Brain microvascular endothelial cell (primary cell): Measurements from ENCODE around the gene CLPTM1L.
"Not testable (repeated sequence)": the region's sequence is repeated elsewhere in the genome, so short reads cannot be mapped to it uniquely, and the experiment has no call there.

Source experiments
- DNase-seq: peaks from one replicate; pipeline ENCODE4 v3.0.0-alpha.2; 2020
- H3K27ac ChIP-seq: fragments of 250-450 bp; sonication (Bioruptor Pico); 2 replicates; pipeline ENCODE4 v1.5.1; 2020; ENCODE audit warnings: mild to moderate bottlenecking, moderate library complexity
- H3K27me3 ChIP-seq: fragments of 250-450 bp; sonication (Bioruptor Pico); replicated peaks from 2 replicates; pipeline ENCODE4 v1.5.1; 2020; ENCODE audit warnings: mild to moderate bottlenecking
- H3K36me3 ChIP-seq: fragments of 250-450 bp; sonication (Bioruptor Pico); replicated peaks from 2 replicates; pipeline ENCODE4 v1.5.1; 2020; ENCODE audit warnings: mild to moderate bottlenecking
- H3K4me3 ChIP-seq: 2 replicates; pipeline ENCODE4 v1.5.1; 2011; ENCODE audit warnings: low read depth, mild to moderate bottlenecking, control low read depth, low read length, moderate library complexity
- CTCF ChIP-seq: IDR thresholded peaks from 2 replicates; pipeline ENCODE4 v1.5.1; 2011; ENCODE audit warnings: low read depth, mild to moderate bottlenecking, moderate library complexity, low read length, control low read depth, inconsistent platforms; ENCODE audit errors: missing control alignments
- in situ Hi-C: cut with HindIII; loops from 2 replicates; pipeline ENCODE4 v1.10.0; 2017; ENCODE audit warnings: low sequenced_read_pairs, low pct_ligation_motif_present

CLPTM1L gene

DNA sequence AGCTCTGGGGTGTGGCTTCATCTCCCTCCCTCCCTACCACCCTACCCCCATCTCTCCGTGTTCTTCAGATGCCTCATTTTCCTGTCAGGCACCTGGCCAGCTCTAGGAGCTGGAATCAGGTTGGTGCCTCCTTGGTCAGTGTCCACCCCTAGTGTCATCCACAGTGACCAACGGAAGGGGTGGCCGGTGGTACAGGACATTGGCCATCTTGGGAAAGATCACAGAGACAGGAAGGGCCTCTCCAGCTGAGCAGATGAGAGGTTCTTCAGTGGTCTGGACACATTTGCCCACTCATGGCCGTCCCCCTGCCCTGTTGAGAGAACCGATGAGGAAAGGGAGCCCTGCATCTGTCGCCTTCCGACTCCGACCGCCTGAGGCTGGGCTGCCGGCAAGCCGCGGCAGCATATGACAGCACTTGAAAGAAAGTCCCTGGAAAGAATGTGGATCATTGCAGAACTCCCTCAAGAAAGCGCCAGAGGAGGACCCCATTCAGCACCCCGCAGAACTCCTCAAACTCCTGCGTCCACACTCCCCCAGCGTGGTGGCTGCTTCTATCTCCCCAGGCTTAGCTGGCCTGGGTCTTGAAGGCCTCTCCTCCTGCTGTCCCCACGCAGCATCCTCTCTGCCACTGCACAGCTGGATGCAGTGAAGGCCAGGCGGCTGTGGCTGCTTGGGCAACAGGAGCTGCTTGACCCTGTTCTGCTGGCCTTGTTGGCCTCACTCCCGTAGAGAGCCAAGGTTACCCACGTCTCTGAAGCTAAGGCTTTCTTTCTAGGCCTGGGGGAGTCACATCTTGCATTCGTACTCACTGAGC lies 1.9 kb upstream of the CLPTM1L start:
- in situ Hi-C loops: no loop called here
- peaks cover 10% of the 10 kb centered on the region for H3K36me3 ChIP-seq
- DNase-seq: no peak
- no peak for TF ChIP-seq CTCF
- H3K4me3 ChIP-seq: no peak overlapping the region
- H3K27me3 ChIP-seq: no peaks in the 10 kb centered on the region
- H3K27ac ChIP-seq: no peak overlapping the region

- in situ Hi-C loops: no loop called here
- H3K36me3 ChIP-seq: peaks cover 17% of the 10 kb centered on the region
- DNase-seq: no peak
- no peak overlapping the region for H3K27ac ChIP-seq
- no peak for TF ChIP-seq CTCF
- peak overlapping the region; percentile 84 for H3K4me3 ChIP-seq
- no peaks in the 10 kb centered on the region for H3K27me3 ChIP-seq
Measured at GRCh38 chr5:1345876-1346626, 1.2 kb upstream of the CLPTM1L start.

- Histone ChIP-seq H3K27ac (peak overlapping the region; percentile 25), H3K36me3 (peaks cover 30% of the 10 kb centered on the region), H3K27me3 (no peaks in the 10 kb centered on the region), H3K4me3 (peak overlapping the region; percentile 84)
- in situ Hi-C loops: no loop called here
- no peak for TF ChIP-seq CTCF
- DNase-seq: no peak
Measured at GRCh38 chr5:1343931-1344901, 683 bp downstream of the CLPTM1L start.

- Histone ChIP-seq H3K4me3 (no peak overlapping the region), H3K36me3 (peaks cover 35% of the 10 kb centered on the region), H3K27ac (no peak overlapping the region), H3K27me3 (no peaks in the 10 kb centered on the region)
- TF ChIP-seq CTCF: no peak
- in situ Hi-C loops: no loop called here
- DNase-seq: no peak
Measured at GRCh38 chr5:1343315-1343751, 1.6 kb downstream of the CLPTM1L start.

DNA sequence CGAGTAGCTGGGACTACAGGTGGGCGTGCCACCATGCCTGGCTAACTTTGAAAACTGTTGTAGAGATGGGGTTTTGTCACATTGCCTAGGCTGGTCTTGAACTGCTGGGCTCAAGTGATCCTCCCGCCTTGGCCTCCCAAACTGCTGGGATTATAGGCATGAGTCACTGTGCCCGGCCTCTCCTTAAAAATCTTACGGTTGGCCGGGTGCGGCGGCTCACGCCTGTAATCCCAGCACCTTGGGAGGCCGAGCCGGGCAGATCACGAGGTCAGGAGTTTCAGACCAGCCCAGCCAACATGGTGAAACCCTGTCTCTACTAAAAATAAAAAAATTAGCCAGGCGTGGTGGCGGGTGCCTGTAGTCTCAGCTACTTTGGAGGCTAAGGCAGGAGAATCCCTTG lies 2.2 kb downstream of the CLPTM1L start:
- peaks cover 40% of the 10 kb centered on the region for H3K36me3 ChIP-seq
- DNase-seq, H3K27me3 ChIP-seq, H3K4me3 ChIP-seq, H3K27ac ChIP-seq, in situ Hi-C loops: not testable (repeated sequence)
